ENCODE results near the gene RNF130. TPM values are rescaled to one million over a fixed set of nuclear protein-coding genes. Genes with fewer than 3 reads are reported as not detected.
A peak's percentile ranks its signal among the peaks of the same experiment; 100 is the strongest.

RNF130 gene
- total RNA-seq, 1 donor from 2014 or later = 103 TPM

GRCh38 chr5:179914032-179914755, 157.4 kb downstream of the RNF130 start:
- H3K36me3 ChIP-seq = no peaks in the 10 kb centered on the region
- no peak overlapping the region for H3K27ac ChIP-seq
- H3K9me3 ChIP-seq = no peaks in the 10 kb centered on the region
- intact Hi-C loops (cut with DNase I) = no loop called here
- no peak for DNase-seq (ENCODE audit: extremely low spot score in 2 of 2)
- peaks cover 8% of the 10 kb centered on the region for H3K4me1 ChIP-seq
- TF ChIP-seq POLR2A (IDR thresholded peaks at IDR 0.05) = no peak
- TF ChIP-seq POLR2AphosphoS5 (IDR thresholded peaks at IDR 0.05; ENCODE audit: insufficient read depth in 1 of 2, low read depth in 1 of 2) = peak in 1 of 2 donors; percentile 82
- TF ChIP-seq CTCF (IDR thresholded peaks at IDR 0.05) = no peak
- no peaks in the 10 kb centered on the region for H3K27me3 ChIP-seq
- no peak overlapping the region for H3K4me3 ChIP-seq

- intact Hi-C loops (cut with DNase I) = no loop called here
- TF ChIP-seq POLR2AphosphoS5 (IDR thresholded peaks at IDR 0.05; ENCODE audit: insufficient read depth in 1 of 2, low read depth in 1 of 2) (no peak), POLR2A (IDR thresholded peaks at IDR 0.05) (no peak), CTCF (IDR thresholded peaks at IDR 0.05) (no peak)
Measured at GRCh38 chr5:179913461-179913860, 158.1 kb downstream of the RNF130 start.

GRCh38 chr5:179912951-179913350, 158.6 kb downstream of the RNF130 start:
- Histone ChIP-seq H3K4me3 (no peak overlapping the region), H3K36me3 (no peaks in the 10 kb centered on the region), H3K27me3 (no peaks in the 10 kb centered on the region), H3K27ac (no peak overlapping the region), H3K4me1 (peaks cover 16% of the 10 kb centered on the region), H3K9me3 (no peaks in the 10 kb centered on the region)
- DNase-seq (ENCODE audit: extremely low spot score in 2 of 2) = no peak
- no peak for TF ChIP-seq CTCF (IDR thresholded peaks at IDR 0.05)
- no peak for TF ChIP-seq POLR2A (IDR thresholded peaks at IDR 0.05)
- peak in 1 of 2 donors; percentile 10 for TF ChIP-seq POLR2AphosphoS5 (IDR thresholded peaks at IDR 0.05; ENCODE audit: insufficient read depth in 1 of 2, low read depth in 1 of 2)
- intact Hi-C loops (cut with DNase I) = no loop called here

More at GRCh38 chr5:179913461-179913860, 158.1 kb downstream of the RNF130 start:
- DNase-seq (ENCODE audit: extremely low spot score in 2 of 2) = no peak
- Histone ChIP-seq H3K27me3 (no peaks in the 10 kb centered on the region), H3K4me1 (peaks cover 11% of the 10 kb centered on the region), H3K4me3 (no peak overlapping the region), H3K36me3 (no peaks in the 10 kb centered on the region), H3K27ac (no peak overlapping the region), H3K9me3 (no peaks in the 10 kb centered on the region)

- no peaks in the 10 kb centered on the region for H3K36me3 ChIP-seq
- H3K4me3 ChIP-seq = no peak overlapping the region
- intact Hi-C loops (cut with DNase I) = no loop called here
- no peak overlapping the region for H3K27ac ChIP-seq
- no peaks in the 10 kb centered on the region for H3K9me3 ChIP-seq
- peaks cover 17% of the 10 kb centered on the region for H3K4me1 ChIP-seq
- TF ChIP-seq POLR2AphosphoS5 (IDR thresholded peaks at IDR 0.05; ENCODE audit: insufficient read depth in 1 of 2, low read depth in 1 of 2) = no peak
- TF ChIP-seq CTCF (IDR thresholded peaks at IDR 0.05) = no peak
- TF ChIP-seq POLR2A (IDR thresholded peaks at IDR 0.05) = no peak
- no peak for DNase-seq (ENCODE audit: extremely low spot score in 2 of 2)
- no peaks in the 10 kb centered on the region for H3K27me3 ChIP-seq
Measured at GRCh38 chr5:179912386-179912785, 159.2 kb downstream of the RNF130 start.

- Histone ChIP-seq H3K9me3 (no peaks in the 10 kb centered on the region), H3K27me3 (no peaks in the 10 kb centered on the region), H3K36me3 (peaks cover 0 to 7% of the 10 kb centered on the region in 2 donors), H3K4me1 (peaks cover 33% of the 10 kb centered on the region), H3K4me3 (no peak overlapping the region), H3K27ac (no peak overlapping the region)
- intact Hi-C loops (cut with DNase I) = loop anchor here (10.0 kb wide), 1 partner anchor 104 kb away; the partner anchor contains the start of gene MGAT4B
- TF ChIP-seq CTCF (IDR thresholded peaks at IDR 0.05) (no peak), POLR2AphosphoS5 (IDR thresholded peaks at IDR 0.05; ENCODE audit: insufficient read depth in 1 of 2, low read depth in 1 of 2) (no peak), POLR2A (IDR thresholded peaks at IDR 0.05) (no peak)
- no peak for DNase-seq (ENCODE audit: extremely low spot score in 2 of 2)
Measured at GRCh38 chr5:179909224-179909623, 162.3 kb downstream of the RNF130 start.

Data from vagina (tissue), 2 donors.